CD4-positive, alpha-beta T cell treated with Interleukin-6 at 100 ng/mL for 8 hours (primary cell): ENCODE results near the gene EBLN1.

ENCODE experiments used
- DNase-seq: peaks from one replicate; pipeline ENCODE4 v3.0.0-alpha.2; 2020; ENCODE audit warnings: mixed read lengths, low spot score

Gene EBLN1

GRCh38 chr10:22217842-22218241 lies at the start of gene EBLN1:
EBLN1 (minus strand) TSS chr10:22218015; CDS start chr10:22209983, 8,032 bp downstream.
- DNase-seq = no peak

- no peak for DNase-seq
Measured at GRCh38 chr10:22265839-22266537, 48.2 kb upstream of the EBLN1 start.

GRCh38 chr10:22263106-22263505 lies 45.3 kb upstream of the EBLN1 start:
- no peak for DNase-seq

GRCh38 chr10:22259280-22259679 lies 41.5 kb upstream of the EBLN1 start:
- peak; percentile 19 for DNase-seq

- DNase-seq = no peak
Measured at GRCh38 chr10:22258471-22258870, 40.7 kb upstream of the EBLN1 start.

GRCh38 chr10:22253580-22253882 lies 35.7 kb upstream of the EBLN1 start:
- peak; percentile 48 for DNase-seq

GRCh38 chr10:22252801-22253579 lies 35.2 kb upstream of the EBLN1 start:
- DNase-seq = peak; percentile 21

- peak; percentile 26 for DNase-seq
Measured at GRCh38 chr10:22252224-22252800, 34.5 kb upstream of the EBLN1 start.

GRCh38 chr10:22251751-22252223 lies 34.0 kb upstream of the EBLN1 start:
- DNase-seq = peak; percentile 67

- DNase-seq = peak; percentile 15
Measured at GRCh38 chr10:22250897-22251660, 33.3 kb upstream of the EBLN1 start.

GRCh38 chr10:22247636-22248035 lies 29.8 kb upstream of the EBLN1 start:
- DNase-seq = no peak

GRCh38 chr10:22246680-22247391 lies 29.0 kb upstream of the EBLN1 start:
- peak; percentile 58 for DNase-seq

- DNase-seq = no peak
Measured at GRCh38 chr10:22245567-22245966, 27.8 kb upstream of the EBLN1 start.

- no peak for DNase-seq
Measured at GRCh38 chr10:22244855-22245254, 27.0 kb upstream of the EBLN1 start.

- no peak for DNase-seq
Measured at GRCh38 chr10:22244001-22244400, 26.2 kb upstream of the EBLN1 start.

- no peak for DNase-seq
Measured at GRCh38 chr10:22243321-22243720, 25.5 kb upstream of the EBLN1 start.

- DNase-seq = no peak
Measured at GRCh38 chr10:22231260-22231659, 13.4 kb upstream of the EBLN1 start.

- peak; percentile 55 for DNase-seq
Measured at GRCh38 chr10:22230158-22230833, 12.5 kb upstream of the EBLN1 start.

GRCh38 chr10:22229802-22230157 lies 12.0 kb upstream of the EBLN1 start:
- DNase-seq = no peak

- peak; percentile 83 for DNase-seq
Measured at GRCh38 chr10:22228943-22229801, 11.4 kb upstream of the EBLN1 start.
